GM21717 (cell line): ENCODE data around the gene PC.

Experiments
- ATAC-seq: cut with Tn5 transposase; IDR thresholded peaks from one replicate; pipeline ENCODE4 v1.9.1; 2021; ENCODE audit warnings: mild to moderate bottlenecking, moderate library complexity; ENCODE audit not compliant: unreplicated experiment

PC gene

DNA sequence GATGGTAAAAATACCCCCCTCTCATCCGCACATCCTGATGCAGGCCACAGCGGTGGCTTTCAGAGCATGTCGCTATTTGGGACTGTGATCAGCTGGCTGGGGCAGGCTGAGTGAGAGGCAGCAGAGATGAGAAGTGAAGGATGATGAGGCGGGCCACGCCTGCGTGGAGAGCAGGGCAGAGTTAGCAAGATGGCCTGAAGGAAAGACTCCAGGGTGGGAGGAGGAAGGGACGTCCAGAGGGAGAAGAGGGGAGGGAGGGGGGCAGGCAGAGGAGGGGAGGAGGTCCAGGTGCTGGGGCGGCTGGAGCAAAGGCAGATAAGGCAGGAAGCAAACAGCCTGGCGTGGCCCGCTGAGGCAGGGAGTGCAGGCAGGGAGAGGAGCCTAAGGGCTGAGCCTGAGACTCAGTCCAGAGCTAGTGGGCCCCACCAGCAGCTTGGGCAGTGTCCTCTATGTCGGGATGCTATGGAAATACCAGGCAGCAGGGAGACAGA lies 72.2 kb downstream of the PC start:
- ATAC-seq: no peak

DNA sequence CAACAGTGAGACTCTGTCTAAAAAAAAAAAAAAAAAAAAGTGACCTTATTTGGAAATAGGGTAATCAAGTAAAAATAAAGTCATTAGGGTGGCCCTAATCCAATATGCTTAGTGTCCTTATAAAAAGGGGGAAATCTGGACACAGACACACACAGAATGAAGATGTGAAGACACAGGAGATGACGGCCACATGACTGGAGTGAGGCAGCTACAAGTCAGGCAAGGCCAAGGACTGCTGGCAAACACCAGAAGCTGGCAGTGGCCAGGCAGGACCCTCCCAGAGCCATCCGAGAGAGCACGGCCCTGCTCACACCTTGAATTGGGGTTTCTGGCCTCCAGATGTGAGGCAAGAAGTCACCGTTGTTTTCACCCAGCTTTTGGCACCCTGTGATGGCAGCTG lies 72.7 kb downstream of the PC start:
- no peak for ATAC-seq

DNA sequence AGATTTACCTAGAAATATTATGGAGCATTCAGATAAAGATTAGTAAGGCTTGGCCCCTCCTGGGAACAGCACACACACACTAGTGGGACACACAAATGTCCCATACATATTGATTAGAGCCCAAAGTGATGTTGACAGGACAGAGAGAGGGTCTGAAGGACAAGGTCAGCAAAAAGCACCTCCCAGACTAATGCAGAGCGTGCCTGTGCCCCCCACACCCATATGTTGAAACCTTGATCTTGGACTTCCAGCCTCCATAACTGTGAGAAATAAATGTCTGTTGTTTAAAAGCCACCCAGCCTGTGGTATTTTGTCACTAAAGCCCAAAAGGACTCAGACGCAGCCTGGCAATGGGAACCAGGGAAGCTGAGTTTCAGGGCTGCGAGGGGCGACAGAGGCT lies 73.7 kb downstream of the PC start:
- no peak for ATAC-seq

GRCh38 chr11:66883016-66883965 lies 74.9 kb downstream of the PC start:
- no peak for ATAC-seq

- ATAC-seq: no peak
Observed at GRCh38 chr11:66882561-66883015, 75.6 kb downstream of the PC start.

DNA sequence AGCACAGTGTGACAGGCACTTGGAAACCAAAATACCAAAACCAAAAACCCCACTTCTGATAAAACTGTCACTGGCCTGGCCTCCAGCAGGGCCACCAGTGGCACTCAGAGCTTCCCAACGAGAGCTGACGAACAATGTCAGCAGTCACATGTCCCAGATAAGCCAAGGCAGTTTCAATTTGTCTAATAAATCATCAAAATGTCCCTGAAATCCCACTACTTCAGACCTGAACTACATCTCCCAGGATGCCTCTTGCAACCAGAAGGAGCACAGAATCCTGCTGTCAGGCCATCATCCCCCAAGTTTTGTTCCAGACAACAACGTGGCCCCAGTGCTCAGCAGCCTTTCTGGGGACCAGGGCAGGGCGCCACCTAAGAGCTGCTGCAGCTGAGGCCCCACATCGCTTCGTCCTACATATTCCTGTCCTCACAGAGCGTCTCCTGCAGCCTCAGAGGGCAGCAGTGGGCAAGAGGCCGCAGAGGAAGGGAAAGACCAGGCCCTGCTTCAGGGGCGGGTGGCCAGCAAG lies 76.2 kb downstream of the PC start:
- no peak for ATAC-seq

- no peak for ATAC-seq
Observed at GRCh38 chr11:66881451-66881835, 76.7 kb downstream of the PC start.

DNA sequence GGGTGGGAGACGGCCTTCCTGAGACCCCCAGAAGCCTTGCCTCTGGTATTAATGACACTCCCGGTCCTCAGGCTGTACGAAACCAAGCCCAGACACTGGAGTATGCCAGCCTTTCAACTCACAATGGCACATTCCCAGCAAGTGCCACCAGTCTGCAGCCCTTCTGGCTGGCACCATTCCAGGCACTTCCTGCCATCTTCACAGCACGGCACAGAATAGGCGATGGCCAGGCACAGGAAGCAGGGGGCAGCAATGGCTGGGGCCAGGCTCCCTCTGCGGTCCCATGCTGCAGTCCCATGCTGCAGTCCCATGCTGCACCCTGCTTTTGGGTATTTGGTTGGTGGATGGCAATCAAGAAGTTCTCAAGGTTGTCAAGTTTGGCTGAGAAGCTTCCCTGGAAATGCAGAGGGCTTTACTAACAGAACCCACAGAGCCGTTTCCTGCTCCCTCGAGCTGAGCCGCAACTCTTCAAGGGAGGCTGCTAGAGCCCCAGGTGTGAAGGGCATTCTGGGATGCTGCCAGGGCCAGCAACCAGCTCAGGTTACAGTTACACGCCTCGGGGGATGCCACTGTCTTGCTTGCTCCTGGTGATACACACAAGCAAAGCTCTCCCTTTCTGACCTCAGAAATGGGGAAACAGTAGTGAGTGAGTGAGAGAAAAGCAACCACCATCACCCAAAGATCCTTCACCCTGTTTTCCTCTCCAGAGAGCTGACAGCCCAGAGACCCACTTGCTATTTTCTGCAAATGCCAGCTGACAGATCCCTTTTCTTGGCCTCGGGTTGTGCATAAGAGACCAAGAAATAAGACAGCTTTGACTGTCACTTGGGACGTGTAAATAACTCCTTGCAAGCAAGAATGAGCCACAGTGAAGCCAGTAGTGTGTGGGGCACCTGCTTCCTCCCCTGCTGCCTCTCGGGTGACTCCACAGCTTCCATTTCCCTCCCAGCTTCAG lies 77.4 kb downstream of the PC start:
- ATAC-seq: no peak

- no peak for ATAC-seq
Observed at GRCh38 chr11:66879999-66880398, 78.2 kb downstream of the PC start.

GRCh38 chr11:66879583-66879982 lies 78.6 kb downstream of the PC start:
- no peak for ATAC-seq

- no peak for ATAC-seq
Observed at GRCh38 chr11:66879000-66879399, 79.2 kb downstream of the PC start.

DNA sequence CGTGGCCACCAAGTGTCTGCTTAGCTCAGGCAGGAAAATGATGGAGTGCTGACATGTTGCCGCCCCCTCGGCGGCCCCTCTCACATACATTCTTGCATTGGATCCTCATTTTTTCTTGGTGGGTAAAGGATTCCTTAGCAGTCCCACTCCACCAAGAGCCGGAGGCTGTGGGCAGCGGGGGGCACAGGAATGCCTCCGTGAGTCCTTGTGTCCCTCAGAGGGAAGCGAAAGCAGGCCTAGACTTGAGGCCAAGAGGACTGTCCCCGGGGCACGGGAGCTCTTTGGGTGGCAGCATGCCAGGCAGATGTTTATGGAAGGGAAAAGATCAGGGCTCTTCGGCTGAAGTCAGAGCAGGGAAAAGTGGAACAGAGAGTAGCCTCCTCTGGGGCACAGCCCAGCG lies 79.7 kb downstream of the PC start:
- ATAC-seq: no peak

GRCh38 chr11:66877588-66878385 lies 80.4 kb downstream of the PC start:
- ATAC-seq: no peak

GRCh38 chr11:66875378-66875777 lies 82.8 kb downstream of the PC start:
- ATAC-seq: no peak

GRCh38 chr11:66874232-66874631 lies 84.0 kb downstream of the PC start:
- ATAC-seq: no peak

- ATAC-seq: no peak
Observed at GRCh38 chr11:66871521-66871901, 86.7 kb downstream of the PC start.

GRCh38 chr11:66870616-66871520 lies 87.3 kb downstream of the PC start:
- no peak for ATAC-seq

DNA sequence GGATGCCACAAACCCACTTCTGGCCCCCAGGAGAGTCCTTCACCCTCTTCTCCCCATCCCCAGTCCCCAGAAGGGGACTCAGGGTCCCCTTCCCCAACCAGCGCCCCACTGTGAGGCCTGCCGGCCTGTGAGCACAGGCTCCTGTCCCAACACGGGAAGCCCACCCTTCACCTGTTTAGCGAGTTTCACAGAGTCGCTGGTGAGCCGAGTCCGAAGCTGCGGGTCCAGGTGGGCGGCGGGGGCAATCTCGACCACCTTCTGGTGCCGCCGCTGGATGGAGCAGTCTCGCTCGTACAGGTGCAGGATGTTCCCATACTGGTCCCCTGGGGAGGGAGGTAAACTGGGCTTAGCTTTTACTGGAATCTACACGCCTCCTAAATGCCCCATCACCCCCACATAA lies 88.1 kb downstream of the PC start:
- ATAC-seq: no peak

DNA sequence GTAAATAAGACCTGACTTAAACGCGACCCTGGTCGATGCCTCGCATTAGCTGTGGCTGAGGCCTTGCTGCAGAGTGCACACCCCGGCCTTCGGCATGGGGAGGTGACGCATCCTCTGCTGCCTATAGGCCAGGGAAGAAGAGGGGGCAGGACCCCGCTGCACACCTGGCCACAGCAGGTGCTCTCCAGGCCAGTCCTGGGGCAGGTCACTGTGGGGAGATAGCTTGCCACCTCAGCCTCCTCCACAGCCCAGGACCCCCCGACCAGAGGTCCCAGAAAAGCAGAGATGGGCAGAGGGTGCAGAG lies 88.7 kb downstream of the PC start:
- no peak for ATAC-seq
